Epithelial cell of proximal tubule (primary cell): ENCODE data around the gene MAP4K5. TPM values are rescaled to one million over a fixed set of nuclear protein-coding genes. Genes with fewer than 3 reads are reported as not detected.

ENCODE experiments used
- DNase-seq: peaks from one replicate; pipeline ENCODE4 v3.0.0-alpha.2; 2011; ENCODE audit warnings: low read depth
- H3K4me3 ChIP-seq: 2 replicates; pipeline ENCODE4 v1.5.1; 2011; ENCODE audit warnings: low read depth, mild to moderate bottlenecking, low read length
- total RNA-seq: library from RNA; depleted of rRNA; stranded (reverse); fragments of >200 nt; gene quantifications from 2 replicates; pipeline ENCODE4 v1.2.3, GENCODE V29; 2015
- TF ChIP-seq, protein P1 (sequence below): conservative IDR thresholded peaks from 2 replicates; pipeline ENCODE4 v1.5.1; 2012; ENCODE audit warnings: low read depth, mild to moderate bottlenecking, low read length

MAP4K5 gene
- total RNA-seq, 1 donor from 2014 or later = 128 TPM

DNA sequence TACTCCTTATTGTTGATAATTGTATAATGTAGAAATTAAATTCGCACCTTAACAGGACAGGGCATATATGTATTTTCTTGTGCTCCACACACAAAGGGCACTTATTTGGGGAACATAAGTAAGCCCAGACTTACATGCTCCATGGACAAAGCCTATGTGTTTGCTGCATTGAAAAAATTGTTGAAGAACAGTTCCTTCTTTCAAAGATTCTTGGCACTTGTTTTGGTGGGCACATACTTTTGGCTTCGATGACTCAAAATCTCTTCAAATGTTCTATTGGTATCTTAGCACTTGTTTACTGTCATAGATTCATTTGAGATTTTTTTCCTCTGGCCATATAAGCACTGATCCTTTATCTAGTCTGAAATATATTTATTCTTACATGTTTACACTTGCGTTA lies 1.4 kb upstream of the MAP4K5 start:
- DNase-seq = no peak
- H3K4me3 ChIP-seq = no peak overlapping the region
- TF ChIP-seq, protein P1, sequence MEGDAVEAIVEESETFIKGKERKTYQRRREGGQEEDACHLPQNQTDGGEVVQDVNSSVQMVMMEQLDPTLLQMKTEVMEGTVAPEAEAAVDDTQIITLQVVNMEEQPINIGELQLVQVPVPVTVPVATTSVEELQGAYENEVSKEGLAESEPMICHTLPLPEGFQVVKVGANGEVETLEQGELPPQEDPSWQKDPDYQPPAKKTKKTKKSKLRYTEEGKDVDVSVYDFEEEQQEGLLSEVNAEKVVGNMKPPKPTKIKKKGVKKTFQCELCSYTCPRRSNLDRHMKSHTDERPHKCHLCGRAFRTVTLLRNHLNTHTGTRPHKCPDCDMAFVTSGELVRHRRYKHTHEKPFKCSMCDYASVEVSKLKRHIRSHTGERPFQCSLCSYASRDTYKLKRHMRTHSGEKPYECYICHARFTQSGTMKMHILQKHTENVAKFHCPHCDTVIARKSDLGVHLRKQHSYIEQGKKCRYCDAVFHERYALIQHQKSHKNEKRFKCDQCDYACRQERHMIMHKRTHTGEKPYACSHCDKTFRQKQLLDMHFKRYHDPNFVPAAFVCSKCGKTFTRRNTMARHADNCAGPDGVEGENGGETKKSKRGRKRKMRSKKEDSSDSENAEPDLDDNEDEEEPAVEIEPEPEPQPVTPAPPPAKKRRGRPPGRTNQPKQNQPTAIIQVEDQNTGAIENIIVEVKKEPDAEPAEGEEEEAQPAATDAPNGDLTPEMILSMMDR = no peak

- no peak for DNase-seq
- TF ChIP-seq, protein P1 = no peak
- H3K4me3 ChIP-seq = peak overlapping the region; percentile 93
These were observed 904 bp upstream of the MAP4K5 start for GRCh38 chr14:50533241-50533705.

DNA sequence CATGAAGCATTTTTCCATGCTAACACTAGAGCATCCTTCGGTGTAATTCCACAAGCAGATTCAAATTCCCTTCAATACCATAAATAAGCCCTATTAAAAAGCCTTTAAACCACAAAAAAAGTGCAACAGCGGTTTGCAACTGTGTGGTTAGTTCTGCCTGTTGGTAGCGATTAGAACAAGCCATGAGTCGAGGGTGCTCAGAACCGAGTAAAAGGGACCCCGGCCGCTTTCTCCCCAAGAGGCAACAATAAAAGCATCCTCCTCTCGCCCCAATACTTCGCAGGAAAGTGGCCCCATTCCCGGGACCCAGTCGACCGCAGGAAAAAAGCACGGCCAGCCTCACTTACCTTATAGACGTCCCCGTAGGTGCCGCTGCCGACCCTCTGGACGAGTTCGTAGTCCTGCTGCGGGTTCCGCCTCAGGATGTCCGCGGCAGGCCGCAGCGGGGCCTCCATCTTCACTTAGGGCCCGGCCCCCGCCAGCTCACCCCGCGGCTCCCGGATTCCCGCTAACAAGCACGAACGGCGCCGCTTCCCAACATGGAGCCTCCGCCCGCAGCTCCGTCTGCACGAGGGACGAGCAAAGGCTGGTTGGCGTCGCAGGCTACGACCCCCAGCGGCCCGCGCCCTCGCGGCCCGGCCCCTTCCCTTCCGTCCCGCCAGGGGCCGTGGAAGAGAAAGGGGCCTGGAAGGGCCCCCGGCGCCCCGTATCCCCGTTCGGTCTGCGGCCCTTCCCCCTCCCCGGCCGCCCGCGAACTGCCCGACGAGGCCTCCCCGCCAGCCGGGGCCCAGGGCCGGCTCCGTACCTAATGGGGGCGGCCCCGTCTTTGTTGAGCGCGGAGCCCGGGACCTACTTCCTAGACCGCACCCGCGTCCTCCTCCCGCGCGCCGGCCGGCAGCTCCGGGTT lies 521 bp downstream of the MAP4K5 start:
- no peak for DNase-seq
- H3K4me3 ChIP-seq = peak overlapping the region; percentile 93
- TF ChIP-seq, protein P1 = no peak

DNA sequence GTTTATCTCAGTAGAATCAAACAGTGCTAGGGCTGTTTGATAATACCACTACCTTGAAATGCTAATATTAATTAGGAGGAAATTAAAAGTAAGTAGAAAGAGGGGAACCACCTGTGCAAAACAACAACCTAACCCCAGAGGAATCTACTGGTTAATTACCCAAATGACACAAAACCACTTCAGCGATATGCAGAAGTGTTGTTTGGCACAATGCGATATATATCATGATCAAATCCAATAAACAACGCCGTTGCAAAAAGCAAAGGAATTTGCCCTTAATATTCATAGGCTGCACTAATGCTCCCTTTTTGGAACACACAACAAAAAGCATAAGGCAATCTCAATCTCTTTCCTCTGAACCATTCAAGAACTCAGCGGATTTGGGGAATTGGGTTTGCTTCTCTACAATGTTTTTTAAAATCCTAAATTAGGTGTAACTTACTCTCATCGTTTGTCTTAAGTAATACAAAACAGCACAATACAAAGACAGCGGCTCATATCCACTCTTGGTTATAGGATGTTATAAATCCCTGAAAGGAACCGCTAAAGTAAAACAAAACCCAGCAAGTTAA lies 1.5 kb downstream of the MAP4K5 start:
- peak overlapping the region; percentile 93 for H3K4me3 ChIP-seq
- TF ChIP-seq, protein P1 = no peak
- DNase-seq = no peak

GRCh38 chr14:50530358-50530757 lies 2.0 kb downstream of the MAP4K5 start:
- H3K4me3 ChIP-seq = peak overlapping the region; percentile 93
- DNase-seq = no peak
- TF ChIP-seq, protein P1 = no peak

DNA sequence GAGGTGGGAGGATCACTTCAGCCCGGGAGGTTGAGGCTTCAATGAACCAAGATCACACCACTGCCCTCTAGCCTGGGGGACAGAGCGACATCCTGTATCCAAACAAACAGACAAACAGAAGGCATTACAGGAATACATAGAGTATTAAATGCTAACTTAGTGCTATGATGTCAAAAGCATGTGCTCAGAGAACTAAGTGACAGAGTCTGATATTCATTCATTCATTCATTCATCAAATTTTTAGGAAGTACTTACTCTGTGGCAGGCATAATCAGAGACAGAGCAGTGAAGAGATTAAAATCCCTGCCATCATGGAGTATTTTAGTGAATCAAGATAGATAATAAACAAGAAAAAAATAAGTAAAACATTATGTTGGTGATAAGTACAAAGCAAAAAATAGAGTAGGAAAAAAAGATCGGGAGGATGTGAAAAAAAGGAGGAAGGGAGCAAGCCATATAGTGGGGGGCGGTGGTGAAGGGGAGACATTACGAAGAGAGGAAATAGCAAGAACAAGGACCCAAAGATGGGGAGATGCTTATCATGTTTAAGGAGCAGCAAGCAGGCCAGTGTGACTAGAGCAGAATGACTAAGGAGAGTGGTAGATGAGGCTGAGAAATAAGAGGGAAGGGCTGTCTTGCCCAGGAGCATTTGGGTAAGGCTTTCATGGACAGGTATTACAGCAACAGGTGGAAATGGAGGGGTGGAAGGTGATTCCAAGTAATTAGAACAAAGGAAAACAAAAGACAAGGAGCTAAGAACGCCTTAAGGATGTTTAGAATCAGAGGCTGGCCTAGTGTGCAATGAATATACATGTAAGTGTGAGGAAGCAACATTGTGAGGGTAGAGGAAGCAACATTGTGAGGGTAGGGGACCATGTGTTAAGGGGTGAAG lies 2.8 kb downstream of the MAP4K5 start:
- H3K4me3 ChIP-seq = peak overlapping the region; percentile 93
- TF ChIP-seq, protein P1 = no peak
- DNase-seq = no peak
